OCI-LY7 (cell line): Measurements from ENCODE around the gene SYNGR3. TPM values are rescaled to one million over a fixed set of nuclear protein-coding genes. Genes with fewer than 3 reads are reported as not detected.

ENCODE experiments used
- BruUV-seq: library from RNA; stranded (reverse); fragments of 400-500 nt; replicated peaks from 2 replicates; lab custom pipeline; 2021; lab: Mats Ljungman, UMichigan
- CTCF ChIA-PET: fragments of 300-600 bp; sonication (Branson Sonifier 250); formaldehyde crosslinking; loops from one replicate; lab custom pipeline; 2022; ENCODE audit warnings: antibody characterized with exemption; ENCODE audit not compliant: unreplicated experiment; lab: Charles Lee
- POLR2A ChIA-PET: fragments of 300-600 bp; sonication (Branson Sonifier 250); formaldehyde crosslinking; loops from one replicate; lab custom pipeline; 2022; ENCODE audit warnings: antibody characterized with exemption; lab: Charles Lee
- DNase-seq: peaks from one replicate; pipeline ENCODE4 v3.0.0-alpha.2; 2015; ENCODE audit warnings: low spot score
- H2AFZ ChIP-seq: fragments of 200-600 bp; sonication (generic), shearing (Covaris generic); 2 replicates; pipeline ENCODE4 v1.6.1; 2014; ENCODE audit warnings: mild to moderate bottlenecking, antibody characterized with exemption, low read length, moderate library complexity
- H3K27ac ChIP-seq: fragments of 200-600 bp; sonication (generic); 2 replicates; pipeline ENCODE4 v1.5.1; 2014; ENCODE audit warnings: mixed run types, low read depth, mild to moderate bottlenecking, moderate library complexity, low read length, inconsistent platforms; ENCODE audit not compliant: poor library complexity, severe bottlenecking
- H3K36me3 ChIP-seq: fragments of 200-600 bp; sonication (generic); 2 replicates; pipeline ENCODE4 v1.6.1; 2014; ENCODE audit warnings: mild to moderate bottlenecking, antibody characterized with exemption, low read length, moderate library complexity, mixed read lengths; ENCODE audit not compliant: insufficient read depth
- H3K4me1 ChIP-seq: fragments of 200-600 bp; sonication (generic); 2 replicates; pipeline ENCODE4 v1.5.1; 2014; ENCODE audit warnings: mild to moderate bottlenecking, low read length; ENCODE audit not compliant: insufficient read depth, poor library complexity, severe bottlenecking
- H3K4me2 ChIP-seq: fragments of 200-600 bp; sonication (generic); 2 replicates; pipeline ENCODE4 v1.6.1; 2014; ENCODE audit warnings: mild to moderate bottlenecking, low read length
- H3K4me3 ChIP-seq: fragments of 200-600 bp; sonication (generic); 2 replicates; pipeline ENCODE4 v1.5.1; 2014; ENCODE audit warnings: mild to moderate bottlenecking, low read depth, low read length; ENCODE audit not compliant: poor library complexity, severe bottlenecking
- H3K79me2 ChIP-seq: fragments of 200-600 bp; sonication (generic); 2 replicates; pipeline ENCODE4 v1.6.1; 2016; ENCODE audit warnings: low read depth, mild to moderate bottlenecking, low read length, moderate library complexity, mixed read lengths; ENCODE audit not compliant: insufficient read depth
- H3K9me2 ChIP-seq: fragments of 200-600 bp; sonication (generic); 2 replicates; pipeline ENCODE4 v1.6.1; 2016; ENCODE audit warnings: mild to moderate bottlenecking, low read length, mixed read lengths; ENCODE audit not compliant: insufficient read depth
- H3K9me3 ChIP-seq: fragments of 200-600 bp; sonication (generic); 2 replicates; pipeline ENCODE4 v1.6.1; 2014; ENCODE audit warnings: mild to moderate bottlenecking, mixed run types, low read length, mixed read lengths
- H4K20me1 ChIP-seq: fragments of 200-600 bp; sonication (generic); 2 replicates; pipeline ENCODE4 v1.6.1; 2014; ENCODE audit warnings: mild to moderate bottlenecking, antibody characterized with exemption, low read length, moderate library complexity, mixed read lengths; ENCODE audit not compliant: insufficient read depth
- EZH2phosphoT487 ChIP-seq: fragments of 200-600 bp; sonication (generic); IDR thresholded peaks from 2 replicates; pipeline ENCODE4 v1.6.1; 2018; ENCODE audit warnings: low read depth, borderline replicate concordance, mild to moderate bottlenecking, mixed run types, antibody characterized with exemption, low read length, moderate library complexity, mixed read lengths
- intact Hi-C: fragments of 100-400 bp; cut with micrococcal nuclease; formaldehyde crosslinking; loops from one replicate; pipeline ENCODE4 v1.10.0; 2022; ENCODE audit not compliant: unreplicated experiment
- total RNA-seq, 2 experiments: library from RNA; depleted of rRNA in 1 of 2; stranded (reverse); fragments of >200 nt in 1 of 2; shearing (Covaris generic) in 1 of 2; gene quantifications; 2 replicates each; pipeline ENCODE4 v1.2.3, GENCODE V29; 2014 to 2022
- TF ChIP-seq, protein P1 (sequence below): fragments of 200-600 bp; sonication (generic); conservative IDR thresholded peaks from 2 replicates; pipeline ENCODE4 v1.5.1; 2014; ENCODE audit warnings: mild to moderate bottlenecking, antibody characterized with exemption, low read length, moderate library complexity, mixed read lengths

SYNGR3 gene
- total RNA-seq, 2 experiments from 2014 or later: 10.3 to 11.1 TPM

DNA sequence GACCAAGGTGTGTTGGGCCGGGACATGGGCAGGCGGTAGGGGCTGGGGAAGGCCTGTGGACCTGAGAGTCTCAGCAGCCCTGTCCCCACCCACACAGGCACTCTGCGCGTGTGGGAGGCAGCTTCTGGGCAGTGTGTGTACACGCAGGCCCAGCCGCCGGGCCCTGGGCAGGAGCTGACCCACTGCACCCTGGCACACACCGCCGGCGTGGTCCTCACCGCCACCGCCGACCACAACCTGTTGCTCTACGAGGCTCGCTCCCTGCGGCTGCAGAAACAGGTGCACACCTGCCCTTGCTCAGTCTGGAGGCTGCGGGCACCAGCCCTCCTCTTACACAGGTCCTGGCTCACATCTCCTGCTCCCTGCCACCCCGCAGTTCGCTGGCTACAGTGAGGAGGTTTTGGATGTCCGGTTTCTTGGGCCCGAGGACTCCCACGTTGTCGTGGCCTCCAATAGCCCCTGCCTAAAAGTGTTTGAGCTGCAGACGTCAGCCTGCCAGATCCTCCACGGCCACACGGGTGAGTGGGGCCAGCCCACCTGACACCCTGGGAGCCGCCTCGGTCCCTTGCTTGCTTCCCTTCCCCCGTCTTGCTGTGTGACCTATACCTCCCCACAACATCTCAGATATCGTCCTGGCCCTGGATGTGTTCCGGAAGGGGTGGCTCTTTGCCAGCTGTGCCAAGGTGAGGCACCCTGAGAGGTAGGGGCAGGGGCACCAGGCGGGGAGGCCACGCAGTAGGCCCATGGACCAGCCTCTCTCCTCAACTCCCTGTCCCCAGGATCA lies 14.1 kb upstream of the SYNGR3 start:
- Histone ChIP-seq H3K4me3 (no peak overlapping the region), H3K9me3 (no peaks in the 10 kb centered on the region), H3K36me3 (peaks cover 54% of the 10 kb centered on the region), H2AFZ (no peak overlapping the region), H3K27ac (no peak overlapping the region), H3K4me1 (peaks cover 12% of the 10 kb centered on the region), H3K79me2 (peaks cover 28% of the 10 kb centered on the region), H3K9me2 (no peaks in the 10 kb centered on the region), H4K20me1 (no peaks in the 10 kb centered on the region), H3K4me2 (no peak overlapping the region)
- no peak for DNase-seq
- intact Hi-C loops: no loop called here
- BruUV-seq: no TSS peak
- POLR2A ChIA-PET: no interaction called here
- TF ChIP-seq, protein P1, sequence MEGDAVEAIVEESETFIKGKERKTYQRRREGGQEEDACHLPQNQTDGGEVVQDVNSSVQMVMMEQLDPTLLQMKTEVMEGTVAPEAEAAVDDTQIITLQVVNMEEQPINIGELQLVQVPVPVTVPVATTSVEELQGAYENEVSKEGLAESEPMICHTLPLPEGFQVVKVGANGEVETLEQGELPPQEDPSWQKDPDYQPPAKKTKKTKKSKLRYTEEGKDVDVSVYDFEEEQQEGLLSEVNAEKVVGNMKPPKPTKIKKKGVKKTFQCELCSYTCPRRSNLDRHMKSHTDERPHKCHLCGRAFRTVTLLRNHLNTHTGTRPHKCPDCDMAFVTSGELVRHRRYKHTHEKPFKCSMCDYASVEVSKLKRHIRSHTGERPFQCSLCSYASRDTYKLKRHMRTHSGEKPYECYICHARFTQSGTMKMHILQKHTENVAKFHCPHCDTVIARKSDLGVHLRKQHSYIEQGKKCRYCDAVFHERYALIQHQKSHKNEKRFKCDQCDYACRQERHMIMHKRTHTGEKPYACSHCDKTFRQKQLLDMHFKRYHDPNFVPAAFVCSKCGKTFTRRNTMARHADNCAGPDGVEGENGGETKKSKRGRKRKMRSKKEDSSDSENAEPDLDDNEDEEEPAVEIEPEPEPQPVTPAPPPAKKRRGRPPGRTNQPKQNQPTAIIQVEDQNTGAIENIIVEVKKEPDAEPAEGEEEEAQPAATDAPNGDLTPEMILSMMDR: no peak
- TF ChIP-seq EZH2phosphoT487: no peak
- CTCF ChIA-PET: no interaction called here

- Histone ChIP-seq H3K4me2 (no peak overlapping the region), H2AFZ (no peak overlapping the region), H4K20me1 (no peaks in the 10 kb centered on the region), H3K27ac (no peak overlapping the region), H3K79me2 (peaks cover 24% of the 10 kb centered on the region), H3K9me2 (no peaks in the 10 kb centered on the region), H3K4me3 (no peak overlapping the region), H3K9me3 (no peaks in the 10 kb centered on the region), H3K36me3 (peaks cover 54% of the 10 kb centered on the region), H3K4me1 (peaks cover 8% of the 10 kb centered on the region)
- TF ChIP-seq, protein P1: no peak
- TF ChIP-seq EZH2phosphoT487: no peak
- intact Hi-C loops: no loop called here
- CTCF ChIA-PET: no interaction called here
- BruUV-seq: no TSS peak
- DNase-seq: no peak
- POLR2A ChIA-PET: no interaction called here
Measured at GRCh38 chr16:1976216-1976520, 13.6 kb upstream of the SYNGR3 start.
